Fibroblast of lung (primary cell): ENCODE results near the gene PLB1.
"Not testable (repeated sequence)": the region's sequence is repeated elsewhere in the genome, so short reads cannot be mapped to it uniquely, and the experiment has no call there.

Experiments
- EZH2 ChIP-seq: IDR thresholded peaks from 2 replicates; pipeline ENCODE4 v1.5.1; 2012; ENCODE audit warnings: low read length, control low read depth, mild to moderate bottlenecking; ENCODE audit errors: missing control alignments
- TF ChIP-seq, protein P1 (sequence below), 2 donors: IDR thresholded peaks in 1 of 2; conservative IDR thresholded peaks in 1 of 2; 1 replicate in 1 of 2; 2 replicates in 1 of 2; pipeline ENCODE4 v1.5.1; 2011 to 2012; ENCODE audit warnings: low read length in 2 of 2, control low read depth in 1 of 2, inconsistent platforms in 1 of 2, low read depth in 1 of 2, mild to moderate bottlenecking in 1 of 2

DNA sequence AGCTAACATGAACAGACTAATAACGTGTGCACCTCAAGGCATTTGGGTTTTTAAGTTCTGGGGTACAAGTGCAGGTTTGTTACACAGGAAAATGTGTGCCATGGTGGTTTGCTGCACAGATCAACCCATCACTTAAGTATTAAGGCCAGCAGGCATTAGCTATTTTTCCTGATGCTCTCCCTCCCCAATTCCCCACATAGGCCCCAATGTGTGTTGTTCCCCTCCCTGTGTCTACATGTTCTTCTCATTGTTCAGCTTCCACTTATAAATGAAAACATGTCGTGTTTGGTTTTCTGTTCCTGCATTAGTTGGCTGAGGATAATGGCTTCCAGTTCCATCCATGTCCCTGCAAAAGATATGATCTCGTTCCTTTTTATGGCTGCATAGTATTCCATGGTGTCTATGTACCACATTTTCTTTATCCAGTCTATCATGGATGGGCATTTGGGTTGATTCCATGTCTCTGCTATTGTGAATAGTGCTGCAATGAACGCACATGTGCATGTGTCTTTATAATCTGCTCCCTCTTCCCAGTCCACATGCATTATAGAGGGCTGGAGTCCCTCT is 170.0 kb downstream of the PLB1 start:
- TF ChIP-seq, protein P1, sequence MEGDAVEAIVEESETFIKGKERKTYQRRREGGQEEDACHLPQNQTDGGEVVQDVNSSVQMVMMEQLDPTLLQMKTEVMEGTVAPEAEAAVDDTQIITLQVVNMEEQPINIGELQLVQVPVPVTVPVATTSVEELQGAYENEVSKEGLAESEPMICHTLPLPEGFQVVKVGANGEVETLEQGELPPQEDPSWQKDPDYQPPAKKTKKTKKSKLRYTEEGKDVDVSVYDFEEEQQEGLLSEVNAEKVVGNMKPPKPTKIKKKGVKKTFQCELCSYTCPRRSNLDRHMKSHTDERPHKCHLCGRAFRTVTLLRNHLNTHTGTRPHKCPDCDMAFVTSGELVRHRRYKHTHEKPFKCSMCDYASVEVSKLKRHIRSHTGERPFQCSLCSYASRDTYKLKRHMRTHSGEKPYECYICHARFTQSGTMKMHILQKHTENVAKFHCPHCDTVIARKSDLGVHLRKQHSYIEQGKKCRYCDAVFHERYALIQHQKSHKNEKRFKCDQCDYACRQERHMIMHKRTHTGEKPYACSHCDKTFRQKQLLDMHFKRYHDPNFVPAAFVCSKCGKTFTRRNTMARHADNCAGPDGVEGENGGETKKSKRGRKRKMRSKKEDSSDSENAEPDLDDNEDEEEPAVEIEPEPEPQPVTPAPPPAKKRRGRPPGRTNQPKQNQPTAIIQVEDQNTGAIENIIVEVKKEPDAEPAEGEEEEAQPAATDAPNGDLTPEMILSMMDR (conservative IDR thresholded peaks at IDR 0.05 in 1 of 2, IDR thresholded peaks at IDR 0.05 in 1 of 2; ENCODE audit: low read depth in 1 of 2, low read length in 2 of 2): not testable (repeated sequence)
- TF ChIP-seq EZH2: not testable (repeated sequence)
